ENCODE measurements around the gene GRIK1. TPM values are rescaled to one million over a fixed set of nuclear protein-coding genes. Genes with fewer than 3 reads are reported as not detected.

GRIK1 gene
- total RNA-seq, 5 donors from 2014 or later (not counting 1 experiment from before 2014, with no cell fraction given): not detected

GRCh38 chr21:29641001-29641634, 298.7 kb downstream of the GRIK1 start:
- Histone ChIP-seq H3K36me3 (ENCODE audit: control insufficient read depth in 2 of 2, extremely low read depth in 1 of 2, insufficient read depth in 1 of 2, low read length in 1 of 2) (no peaks in the 10 kb centered on the region), H3K27ac (ENCODE audit: low read length) (no peak overlapping the region), H3K4me3 (ENCODE audit: control insufficient read depth in 1 of 2, extremely low read depth in 1 of 2, low read length in 1 of 2) (no peak overlapping the region), H3K4me1 (ENCODE audit: control insufficient read depth in 1 of 2, extremely low read depth in 1 of 2, insufficient read depth in 2 of 2, low read length in 2 of 2) (no peaks in the 10 kb centered on the region), H3K27me3 (replicated peaks in 1 of 2; ENCODE audit: control insufficient read depth in 2 of 2, extremely low read depth in 1 of 2, insufficient read depth in 2 of 2, low read length in 1 of 2) (no peaks in the 10 kb centered on the region), H3K9me3 (no peaks in the 10 kb centered on the region)
- no peak for DNase-seq
- H3K4me1 Mint-ChIP-seq: peaks cover 0 to 3% (median 0%) of the 10 kb centered on the region in 3 donors
- WGBS (ENCODE audit: insufficient coverage): no CpG with 5 or more reads among the region's 5 CpGs
- ATAC-seq (replicated peaks in 1 of 4): no peak
- POLR2A ChIA-PET: no interaction called here
- no peaks in the 10 kb centered on the region for H3K27me3 Mint-ChIP-seq
- no peak overlapping the region for H3K27ac Mint-ChIP-seq
- CTCF ChIA-PET: no interaction called here
- H3K36me3 Mint-ChIP-seq: no peaks in the 10 kb centered on the region
- no peaks in the 10 kb centered on the region for H3K9me3 Mint-ChIP-seq
- no peak overlapping the region for H3K4me3 Mint-ChIP-seq

- ATAC-seq (replicated peaks in 1 of 4) (no peak), DNase-seq (no peak)
- Mint-ChIP-seq H3K27me3 (no peaks in the 10 kb centered on the region), H3K9me3 (no peaks in the 10 kb centered on the region), H3K36me3 (no peaks in the 10 kb centered on the region), H3K4me1 (peaks cover 0 to 3% (median 0%) of the 10 kb centered on the region in 3 donors), H3K27ac (peak overlapping the region in 1 of 2 donors; percentile 5), H3K4me3 (no peak overlapping the region)
- Histone ChIP-seq H3K27ac (ENCODE audit: low read length) (no peak overlapping the region), H3K9me3 (no peaks in the 10 kb centered on the region), H3K36me3 (ENCODE audit: control insufficient read depth in 2 of 2, extremely low read depth in 1 of 2, insufficient read depth in 1 of 2, low read length in 1 of 2) (no peaks in the 10 kb centered on the region), H3K4me3 (ENCODE audit: control insufficient read depth in 1 of 2, extremely low read depth in 1 of 2, low read length in 1 of 2) (no peak overlapping the region), H3K27me3 (replicated peaks in 1 of 2; ENCODE audit: control insufficient read depth in 2 of 2, extremely low read depth in 1 of 2, insufficient read depth in 2 of 2, low read length in 1 of 2) (no peaks in the 10 kb centered on the region), H3K4me1 (ENCODE audit: control insufficient read depth in 1 of 2, extremely low read depth in 1 of 2, insufficient read depth in 2 of 2, low read length in 2 of 2) (no peaks in the 10 kb centered on the region)
- ChIA-PET CTCF (no interaction called here), POLR2A (no interaction called here)
- 0% methylated on average over 1 of the region's 2 CpGs for WGBS (ENCODE audit: insufficient coverage)
Observed at GRCh38 chr21:29640080-29640508, 299.7 kb downstream of the GRIK1 start.

- Histone ChIP-seq H3K4me1 (ENCODE audit: control insufficient read depth in 1 of 2, extremely low read depth in 1 of 2, insufficient read depth in 2 of 2, low read length in 2 of 2) (no peaks in the 10 kb centered on the region), H3K9me3 (no peaks in the 10 kb centered on the region), H3K27me3 (replicated peaks in 1 of 2; ENCODE audit: control insufficient read depth in 2 of 2, extremely low read depth in 1 of 2, insufficient read depth in 2 of 2, low read length in 1 of 2) (no peaks in the 10 kb centered on the region), H3K36me3 (ENCODE audit: control insufficient read depth in 2 of 2, extremely low read depth in 1 of 2, insufficient read depth in 1 of 2, low read length in 1 of 2) (no peaks in the 10 kb centered on the region), H3K4me3 (ENCODE audit: control insufficient read depth in 1 of 2, extremely low read depth in 1 of 2, low read length in 1 of 2) (no peak overlapping the region), H3K27ac (ENCODE audit: low read length) (no peak overlapping the region)
- H3K27ac Mint-ChIP-seq: no peak overlapping the region
- H3K9me3 Mint-ChIP-seq: no peaks in the 10 kb centered on the region
- ATAC-seq (replicated peaks in 1 of 4): no peak
- POLR2A ChIA-PET: no interaction called here
- H3K4me1 Mint-ChIP-seq: peaks cover 0 to 3% (median 0%) of the 10 kb centered on the region in 3 donors
- no peaks in the 10 kb centered on the region for H3K36me3 Mint-ChIP-seq
- CTCF ChIA-PET: no interaction called here
- no peak overlapping the region for H3K4me3 Mint-ChIP-seq
- no peaks in the 10 kb centered on the region for H3K27me3 Mint-ChIP-seq
- 69% methylated on average over 2 of the region's 5 CpGs for WGBS (ENCODE audit: insufficient coverage)
- no peak for DNase-seq
Observed at GRCh38 chr21:29639366-29640079, 300.3 kb downstream of the GRIK1 start.

- no peaks in the 10 kb centered on the region for H3K36me3 Mint-ChIP-seq
- H3K4me3 Mint-ChIP-seq: no peak overlapping the region
- no peak overlapping the region for H3K4me3 ChIP-seq (ENCODE audit: control insufficient read depth in 1 of 2, extremely low read depth in 1 of 2, low read length in 1 of 2)
- CTCF ChIA-PET: no interaction called here
- ATAC-seq (replicated peaks in 1 of 4) (no peak), DNase-seq (no peak)
- peaks cover 0 to 3% (median 0%) of the 10 kb centered on the region in 3 donors for H3K4me1 Mint-ChIP-seq
- no peaks in the 10 kb centered on the region for H3K27me3 ChIP-seq (replicated peaks in 1 of 2; ENCODE audit: control insufficient read depth in 2 of 2, extremely low read depth in 1 of 2, insufficient read depth in 2 of 2, low read length in 1 of 2)
- POLR2A ChIA-PET: no interaction called here
- H3K27ac ChIP-seq (ENCODE audit: low read length): no peak overlapping the region
- no peaks in the 10 kb centered on the region for H3K9me3 ChIP-seq
- no peaks in the 10 kb centered on the region for H3K27me3 Mint-ChIP-seq
- H3K9me3 Mint-ChIP-seq: no peaks in the 10 kb centered on the region
- no peak overlapping the region for H3K27ac Mint-ChIP-seq
- H3K36me3 ChIP-seq (ENCODE audit: control insufficient read depth in 2 of 2, extremely low read depth in 1 of 2, insufficient read depth in 1 of 2, low read length in 1 of 2): no peaks in the 10 kb centered on the region
- H3K4me1 ChIP-seq (ENCODE audit: control insufficient read depth in 1 of 2, extremely low read depth in 1 of 2, insufficient read depth in 2 of 2, low read length in 2 of 2): no peaks in the 10 kb centered on the region
- WGBS (ENCODE audit: insufficient coverage): no CpG with 5 or more reads among the region's 2 CpGs
Observed at GRCh38 chr21:29638761-29639327, 301.0 kb downstream of the GRIK1 start.

- Mint-ChIP-seq H3K4me3 (no peak overlapping the region), H3K9me3 (no peaks in the 10 kb centered on the region), H3K36me3 (no peaks in the 10 kb centered on the region), H3K27me3 (no peaks in the 10 kb centered on the region), H3K4me1 (peaks cover 0 to 3% (median 0%) of the 10 kb centered on the region in 3 donors), H3K27ac (no peak overlapping the region)
- H3K4me3 ChIP-seq (ENCODE audit: control insufficient read depth in 1 of 2, extremely low read depth in 1 of 2, low read length in 1 of 2): no peak overlapping the region
- H3K4me1 ChIP-seq (ENCODE audit: control insufficient read depth in 1 of 2, extremely low read depth in 1 of 2, insufficient read depth in 2 of 2, low read length in 2 of 2): no peaks in the 10 kb centered on the region
- H3K27ac ChIP-seq (ENCODE audit: low read length): no peak overlapping the region
- H3K9me3 ChIP-seq: no peaks in the 10 kb centered on the region
- H3K27me3 ChIP-seq (replicated peaks in 1 of 2; ENCODE audit: control insufficient read depth in 2 of 2, extremely low read depth in 1 of 2, insufficient read depth in 2 of 2, low read length in 1 of 2): no peaks in the 10 kb centered on the region
- ChIA-PET CTCF (no interaction called here), POLR2A (no interaction called here)
- DNase-seq (no peak), ATAC-seq (replicated peaks in 1 of 4) (no peak)
- no peaks in the 10 kb centered on the region for H3K36me3 ChIP-seq (ENCODE audit: control insufficient read depth in 2 of 2, extremely low read depth in 1 of 2, insufficient read depth in 1 of 2, low read length in 1 of 2)
- WGBS (ENCODE audit: insufficient coverage): no CpG with 5 or more reads among the region's 7 CpGs
Observed at GRCh38 chr21:29638138-29638537, 301.7 kb downstream of the GRIK1 start.

- no peaks in the 10 kb centered on the region for H3K9me3 ChIP-seq
- no peak overlapping the region for H3K27ac Mint-ChIP-seq
- DNase-seq (no peak), ATAC-seq (replicated peaks in 1 of 4) (no peak)
- no peaks in the 10 kb centered on the region for H3K9me3 Mint-ChIP-seq
- no peak overlapping the region for H3K4me3 Mint-ChIP-seq
- no peaks in the 10 kb centered on the region for H3K27me3 Mint-ChIP-seq
- H3K4me3 ChIP-seq (ENCODE audit: control insufficient read depth in 1 of 2, extremely low read depth in 1 of 2, low read length in 1 of 2): no peak overlapping the region
- H3K4me1 Mint-ChIP-seq: peaks cover 0 to 3% (median 0%) of the 10 kb centered on the region in 3 donors
- H3K4me1 ChIP-seq (ENCODE audit: control insufficient read depth in 1 of 2, extremely low read depth in 1 of 2, insufficient read depth in 2 of 2, low read length in 2 of 2): no peaks in the 10 kb centered on the region
- WGBS (ENCODE audit: insufficient coverage): 100% methylated on average over 1 of the region's 4 CpGs
- H3K27me3 ChIP-seq (replicated peaks in 1 of 2; ENCODE audit: control insufficient read depth in 2 of 2, extremely low read depth in 1 of 2, insufficient read depth in 2 of 2, low read length in 1 of 2): no peaks in the 10 kb centered on the region
- ChIA-PET CTCF (no interaction called here), POLR2A (no interaction called here)
- no peaks in the 10 kb centered on the region for H3K36me3 Mint-ChIP-seq
- no peaks in the 10 kb centered on the region for H3K36me3 ChIP-seq (ENCODE audit: control insufficient read depth in 2 of 2, extremely low read depth in 1 of 2, insufficient read depth in 1 of 2, low read length in 1 of 2)
- H3K27ac ChIP-seq (ENCODE audit: low read length): no peak overlapping the region
Observed at GRCh38 chr21:29637553-29637952, 302.2 kb downstream of the GRIK1 start.

All from T-cell (primary cell).